GM20431 (cell line): ENCODE measurements around the gene CKS1B.

Source experiments
- in situ Hi-C: fragments of 300-500 bp; cut with MseI, MboI; formaldehyde crosslinking; loops from one replicate; pipeline ENCODE4 v1.15.0; 2020; ENCODE audit warnings: low sequenced_read_pairs; ENCODE audit not compliant: unreplicated experiment

CKS1B gene

DNA sequence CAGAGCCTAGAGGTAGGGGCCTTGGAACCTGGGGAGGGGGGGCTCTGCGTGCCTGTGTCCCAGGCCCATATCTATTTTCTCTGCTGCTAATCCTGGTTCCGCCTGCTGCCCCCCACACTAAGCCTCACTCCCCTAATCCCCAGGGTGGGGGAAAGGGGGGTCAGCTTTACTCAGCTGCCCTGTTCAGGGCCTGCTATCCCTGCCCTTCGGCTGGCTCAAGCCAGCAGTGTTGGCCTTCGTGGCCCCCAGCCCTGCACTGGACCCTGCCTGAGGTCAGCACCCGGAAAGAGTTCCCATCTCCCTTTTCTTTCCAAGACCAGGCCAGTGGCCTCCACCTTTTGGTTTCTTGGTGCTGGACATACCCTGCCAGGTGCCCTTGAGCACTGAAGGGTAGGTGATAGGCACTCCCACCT, 36.5 kb downstream of the CKS1B start:
- in situ Hi-C loops, result no loop called here

GRCh38 chr1:155011437-155012025, 37.0 kb downstream of the CKS1B start:
- in situ Hi-C loops, result no loop called here

- in situ Hi-C loops, result no loop called here
Measured at GRCh38 chr1:155012026-155012546, 37.6 kb downstream of the CKS1B start.

DNA sequence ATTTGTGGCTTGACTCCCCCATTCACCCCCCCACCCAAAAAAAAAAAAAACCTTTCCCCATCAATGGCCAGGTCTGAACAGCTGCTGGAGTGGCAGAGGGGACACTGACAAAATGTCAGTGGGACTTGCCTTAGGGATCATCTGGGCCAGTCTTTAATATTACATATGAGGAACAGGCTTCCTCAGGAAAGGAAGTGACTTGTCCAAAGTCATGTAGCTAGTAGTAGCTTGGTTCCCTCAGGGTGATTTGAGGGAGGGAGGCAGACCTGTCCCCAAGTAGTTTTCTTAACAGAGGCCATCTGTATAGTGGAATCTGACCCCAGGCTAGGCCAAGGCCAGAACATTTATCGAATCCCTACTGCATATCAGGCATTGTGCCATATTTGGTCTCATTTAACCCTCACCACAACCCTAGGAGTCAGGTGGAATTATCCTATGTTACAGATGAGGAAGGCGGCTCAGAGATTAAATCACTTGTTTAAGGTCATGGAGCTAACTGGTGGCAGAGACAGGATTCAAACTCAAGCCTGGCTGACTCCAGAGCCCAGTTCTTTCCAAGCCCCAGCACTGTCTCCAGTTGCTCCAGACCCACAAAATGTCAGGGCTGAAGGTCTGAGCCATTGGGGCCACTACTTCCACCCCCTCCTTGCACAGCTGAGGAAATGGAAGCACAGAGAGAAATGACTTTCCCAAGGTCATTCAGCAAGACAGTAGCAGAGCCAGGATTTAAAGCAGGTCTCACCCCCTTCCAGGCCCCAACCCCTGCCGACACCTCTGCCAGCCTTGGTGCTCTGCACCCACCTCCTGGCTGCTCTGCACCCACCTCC, 38.5 kb downstream of the CKS1B start:
- in situ Hi-C loops, result no loop called here

DNA sequence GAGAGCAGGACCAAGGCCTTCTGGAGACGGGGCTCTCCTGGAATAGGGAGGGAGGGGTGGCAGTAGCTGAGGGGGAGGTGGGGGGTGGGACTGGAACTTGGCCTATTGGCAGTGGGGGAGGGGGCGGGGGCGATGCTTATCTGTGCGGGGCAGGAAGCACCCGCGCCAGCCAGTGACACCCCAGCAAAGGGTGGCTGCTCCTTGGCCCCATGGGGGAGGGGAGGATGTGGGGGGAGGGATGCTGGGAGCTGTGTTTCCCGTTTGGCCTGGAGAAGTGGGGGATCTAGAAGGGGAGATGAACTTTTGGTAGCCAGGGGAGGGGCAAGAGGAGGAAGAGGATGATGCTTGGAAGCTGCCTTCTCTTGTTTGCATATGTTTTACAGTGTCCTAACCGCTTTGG, 39.2 kb downstream of the CKS1B start:
- in situ Hi-C loops, result no loop called here

GRCh38 chr1:155014709-155015508, 40.4 kb downstream of the CKS1B start:
- in situ Hi-C loops, result no loop called here

DNA sequence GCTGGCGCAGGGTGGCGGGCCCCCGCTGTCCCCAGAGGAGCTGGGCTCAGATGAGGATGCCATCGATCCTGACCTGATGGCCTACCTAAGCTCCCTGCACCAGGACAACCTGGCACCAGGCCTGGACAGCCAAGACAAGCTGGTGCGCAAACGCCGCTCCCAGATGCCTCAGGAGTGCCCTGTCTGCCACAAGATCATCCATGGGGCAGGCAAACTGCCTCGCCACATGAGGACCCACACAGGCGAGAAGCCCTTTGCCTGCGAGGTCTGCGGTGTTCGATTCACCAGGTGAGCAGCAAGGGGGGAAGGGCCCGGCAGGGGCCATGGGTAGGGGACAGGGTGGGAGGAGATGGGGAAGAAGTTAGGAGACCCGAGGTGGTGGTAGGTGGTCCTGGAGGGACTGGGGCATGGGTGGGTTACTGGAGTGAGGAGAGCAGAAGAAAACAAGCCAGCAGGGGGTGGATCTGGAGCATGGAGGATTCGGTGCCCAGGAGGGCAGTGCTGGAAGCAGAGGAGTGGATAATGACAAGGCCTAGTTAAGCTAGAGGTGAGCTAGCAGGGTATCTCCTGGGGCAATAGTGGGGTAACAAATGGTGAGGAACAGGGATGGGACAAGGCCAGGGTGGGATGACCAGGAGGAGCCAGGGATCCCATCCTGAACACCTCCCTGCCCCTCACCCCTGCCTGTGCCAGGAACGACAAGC, 41.2 kb downstream of the CKS1B start:
- in situ Hi-C loops, result no loop called here

DNA sequence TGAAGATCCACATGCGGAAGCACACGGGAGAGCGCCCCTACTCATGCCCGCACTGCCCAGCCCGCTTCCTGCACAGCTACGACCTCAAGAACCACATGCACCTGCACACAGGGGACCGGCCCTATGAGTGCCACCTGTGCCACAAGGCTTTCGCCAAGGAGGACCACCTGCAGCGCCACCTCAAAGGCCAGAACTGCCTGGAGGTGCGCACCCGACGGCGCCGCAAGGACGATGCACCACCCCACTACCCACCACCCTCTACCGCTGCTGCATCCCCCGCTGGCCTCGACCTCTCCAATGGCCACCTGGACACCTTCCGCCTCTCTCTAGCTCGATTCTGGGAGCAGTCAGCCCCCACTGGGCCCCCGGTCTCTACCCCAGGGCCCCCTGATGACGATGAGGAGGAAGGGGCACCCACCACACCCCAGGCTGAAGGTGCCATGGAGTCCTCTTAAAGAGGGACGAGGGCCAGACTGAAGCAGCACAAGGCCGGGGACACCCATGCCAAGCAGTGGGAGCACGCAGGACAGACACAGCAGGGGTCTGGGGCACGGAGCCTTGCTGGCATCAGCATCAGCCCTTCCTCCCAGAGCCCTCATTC, 41.9 kb downstream of the CKS1B start:
- in situ Hi-C loops, result no loop called here

DNA sequence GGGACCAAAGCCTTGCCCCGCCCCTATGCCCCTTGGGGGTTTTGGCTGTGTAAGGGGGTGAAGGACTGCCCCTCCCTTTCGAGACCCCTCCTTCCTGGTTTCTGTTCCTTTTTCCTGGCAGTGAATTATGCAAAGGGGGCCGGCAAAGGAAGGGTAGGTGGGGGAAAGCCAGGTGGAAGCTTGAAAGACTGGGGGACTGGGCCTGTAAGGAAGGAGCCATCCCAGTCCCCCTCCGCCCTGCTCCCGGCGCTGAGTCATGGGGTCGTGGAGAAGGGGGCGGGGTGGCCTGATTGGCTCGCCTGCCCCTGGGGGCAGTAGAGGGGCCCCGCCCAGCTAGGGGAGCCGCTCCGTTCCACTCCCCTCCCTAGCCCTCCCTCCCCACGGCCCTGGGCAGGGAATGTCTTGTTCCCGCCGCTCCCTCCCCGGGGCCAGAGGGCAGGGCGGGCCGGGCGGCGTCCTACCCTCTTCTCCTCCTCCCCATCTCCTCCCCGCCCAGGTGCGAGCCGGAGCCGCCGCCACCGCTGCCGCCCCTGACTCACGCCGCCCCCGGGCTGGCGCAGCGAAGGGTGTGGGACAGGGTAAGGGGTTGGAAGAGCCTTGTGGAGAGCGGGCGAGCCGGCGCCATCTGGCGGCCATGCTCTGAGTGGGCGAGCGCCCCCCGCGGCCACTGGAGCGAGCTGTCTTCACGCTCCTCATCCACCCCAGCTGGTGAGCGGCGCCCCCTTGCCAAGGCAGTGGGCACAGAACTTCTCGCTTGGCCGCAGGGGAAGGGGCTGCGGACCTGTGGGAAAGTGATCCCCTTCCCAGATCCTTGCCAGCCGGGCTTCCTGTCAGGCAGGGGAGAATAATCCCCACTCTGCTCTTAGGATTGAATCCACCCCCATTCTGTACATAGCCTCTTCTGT, 42.8 kb downstream of the CKS1B start:
- in situ Hi-C loops, result no loop called here

- in situ Hi-C loops, result no loop called here
Measured at GRCh38 chr1:155017946-155018316, 43.5 kb downstream of the CKS1B start.

DNA sequence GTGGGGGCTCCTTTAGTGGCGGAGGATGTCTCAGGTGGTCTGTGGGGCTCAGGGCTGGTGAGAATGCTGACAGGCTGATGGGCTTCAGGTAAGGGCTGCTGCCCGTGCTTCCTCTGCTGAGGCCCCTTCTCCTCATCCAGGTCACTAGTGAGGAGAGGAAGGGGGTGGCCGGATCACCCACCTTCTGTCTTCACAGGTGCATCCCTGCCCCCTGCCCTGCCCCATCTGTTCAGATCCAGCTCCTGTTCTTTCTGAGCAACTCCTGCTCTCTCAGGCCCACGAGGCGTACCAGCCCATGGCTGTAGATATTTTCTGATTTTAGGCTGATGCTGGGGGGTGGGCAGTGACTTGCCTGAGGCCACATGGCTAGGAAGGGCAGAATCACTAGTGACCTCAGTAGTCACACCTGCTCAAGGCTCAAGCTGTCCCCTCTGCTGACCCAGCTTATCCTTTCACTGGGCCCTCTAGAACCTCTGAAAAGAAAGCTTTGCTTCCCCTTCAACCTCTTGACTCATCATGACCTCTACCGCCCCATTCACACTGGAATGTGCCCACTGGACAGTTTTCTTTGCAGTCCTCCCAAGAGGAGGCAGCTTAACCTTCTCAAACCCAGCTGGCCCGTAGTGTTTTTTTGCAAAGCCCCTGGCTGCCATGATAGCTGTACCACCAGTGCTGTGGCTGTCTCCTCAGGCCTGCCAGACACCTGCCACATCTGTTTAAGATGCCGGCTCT, 44.3 kb downstream of the CKS1B start:
- in situ Hi-C loops, result no loop called here

DNA sequence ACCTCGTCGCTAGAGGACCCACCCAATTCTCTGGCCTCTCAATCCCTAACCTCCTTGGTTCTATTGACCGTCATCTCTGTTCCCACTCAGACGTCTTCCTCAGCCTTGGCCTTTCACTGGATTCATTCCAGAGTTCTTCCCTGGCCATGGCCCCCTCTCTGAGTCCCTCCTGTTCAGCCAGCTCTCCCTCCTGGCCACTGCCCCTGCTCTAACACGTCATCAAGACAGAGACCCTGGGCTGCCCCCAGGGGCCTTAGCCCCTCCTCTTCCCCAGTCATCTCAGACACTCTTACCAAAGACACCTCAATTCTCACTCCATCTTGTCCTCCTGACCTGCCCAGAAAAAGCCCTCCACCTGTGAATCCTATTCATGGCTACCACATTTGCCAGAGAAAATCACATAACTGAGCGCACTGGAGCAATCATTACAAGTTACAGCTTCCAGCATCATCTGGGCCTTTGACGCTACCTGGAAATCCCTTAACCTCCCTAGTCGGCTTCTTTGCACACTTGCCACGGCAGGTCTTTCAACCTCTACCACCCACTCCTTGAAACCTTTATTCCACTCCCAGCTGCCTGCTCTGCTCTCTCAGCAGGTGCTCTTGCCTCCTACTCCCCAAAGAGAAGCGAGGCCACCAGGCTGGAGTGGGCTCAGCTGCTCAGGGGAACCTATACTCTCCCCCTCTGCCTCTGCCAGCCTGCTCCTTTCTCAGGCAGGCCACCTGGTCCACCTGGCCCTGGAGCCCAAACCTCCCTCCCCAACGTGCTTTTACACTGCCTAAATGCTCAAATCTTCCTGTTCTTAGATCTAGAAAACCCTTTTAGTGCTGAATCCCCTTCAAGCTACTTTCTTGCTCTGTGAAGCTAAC, 45.1 kb downstream of the CKS1B start:
- in situ Hi-C loops, result no loop called here

- in situ Hi-C loops, result no loop called here
Measured at GRCh38 chr1:155022136-155022926, 47.9 kb downstream of the CKS1B start.

- in situ Hi-C loops, result no loop called here
Measured at GRCh38 chr1:155022927-155023236, 48.4 kb downstream of the CKS1B start.

DNA sequence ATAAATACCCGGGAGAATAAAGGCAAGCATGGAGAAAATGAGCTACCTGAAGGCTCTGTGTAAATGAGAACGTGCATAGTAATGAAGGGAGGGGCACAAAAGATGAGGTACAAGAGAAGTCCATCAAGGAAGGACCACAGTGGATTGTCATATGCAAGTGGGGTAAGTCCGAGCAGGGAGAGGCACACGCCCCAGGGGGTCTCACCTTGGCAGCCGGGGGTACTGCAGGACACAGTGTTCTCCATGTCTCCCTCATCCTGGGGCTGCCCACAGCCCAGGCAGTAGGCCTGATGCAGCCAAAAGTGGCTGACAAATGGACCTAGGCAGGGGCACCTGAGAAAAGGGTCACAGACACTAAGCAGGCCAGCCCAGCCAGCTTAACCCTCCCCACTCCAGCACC, 49.1 kb downstream of the CKS1B start:
- in situ Hi-C loops, result no loop called here

GRCh38 chr1:155024315-155024714, 49.8 kb downstream of the CKS1B start:
- in situ Hi-C loops, result no loop called here

DNA sequence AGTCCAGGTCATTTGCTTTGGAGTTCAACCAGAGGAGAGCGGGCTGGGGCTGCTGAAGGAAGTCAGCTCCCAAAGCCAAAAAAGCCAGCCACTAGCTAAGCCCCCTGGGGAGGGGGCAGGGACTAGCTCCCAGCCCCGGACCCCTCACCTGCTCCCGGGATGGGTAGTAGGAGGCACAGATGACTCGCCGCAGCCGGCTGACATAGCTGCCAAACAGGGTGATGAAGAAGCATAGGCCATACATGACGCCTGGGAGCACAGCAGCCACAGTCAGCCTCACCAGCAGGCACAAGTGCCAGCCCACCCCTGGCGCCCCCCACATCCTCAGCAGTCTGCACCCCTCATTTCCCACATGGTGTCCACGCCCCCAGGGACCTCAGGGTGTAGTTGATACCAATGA, 51.7 kb downstream of the CKS1B start:
- in situ Hi-C loops, result no loop called here
